Embryonic facial prominence (tissue), 1 donor: ENCODE results near the gene RPL36AL.
"Not testable (repeated sequence)": the region's sequence is repeated elsewhere in the genome, so short reads cannot be mapped to it uniquely, and the experiment has no call there.

Experiments used
- DNase-seq: peaks from one replicate; pipeline ENCODE4 v3.0.0-alpha.2; 2016; ENCODE audit errors: extremely low spot score

Gene RPL36AL

GRCh38 chr14:49619273-49619672 is 1.2 kb downstream of the RPL36AL start:
- not testable (repeated sequence) for DNase-seq

GRCh38 chr14:49617852-49618519 is 2.4 kb downstream of the RPL36AL start:
- DNase-seq, result no peak

- no peak for DNase-seq
Measured at GRCh38 chr14:49615776-49616175, 4.7 kb downstream of the RPL36AL start.

GRCh38 chr14:49614196-49614595 is 6.2 kb downstream of the RPL36AL start:
- no peak for DNase-seq

- no peak for DNase-seq
Measured at GRCh38 chr14:49612671-49613070, 7.8 kb downstream of the RPL36AL start.

GRCh38 chr14:49612251-49612650 is 8.2 kb downstream of the RPL36AL start:
- no peak for DNase-seq

GRCh38 chr14:49607583-49607982 is 12.8 kb downstream of the RPL36AL start:
- DNase-seq, result no peak

- peak; percentile 48 for DNase-seq
Measured at GRCh38 chr14:49598485-49599300, 21.7 kb downstream of the RPL36AL start, which contains the start of gene LRR1. LRR1 (plus strand) TSS chr14:49598940; CDS start chr14:49599021, 81 bp downstream.

- DNase-seq, result peak; percentile 18
Measured at GRCh38 chr14:49598189-49598484, 22.3 kb downstream of the RPL36AL start.

GRCh38 chr14:49594347-49595091 is 25.9 kb downstream of the RPL36AL start:
- no peak for DNase-seq

GRCh38 chr14:49593016-49593415 is 27.4 kb downstream of the RPL36AL start:
- DNase-seq, result no peak

GRCh38 chr14:49589387-49589786 is 31.0 kb downstream of the RPL36AL start:
- no peak for DNase-seq

- peak; percentile 51 for DNase-seq
Measured at GRCh38 chr14:49586673-49587460, 33.6 kb downstream of the RPL36AL start.

GRCh38 chr14:49585803-49586672 is 34.4 kb downstream of the RPL36AL start, which contains the start of gene RPS29:
RPS29 (minus strand) TSS chr14:49586380; CDS start chr14:49586346, 34 bp downstream.
- peak; percentile 98 for DNase-seq

GRCh38 chr14:49584981-49585640 is 35.3 kb downstream of the RPL36AL start:
- DNase-seq, result not testable (repeated sequence)

- DNase-seq, result no peak
Measured at GRCh38 chr14:49584058-49584457, 36.4 kb downstream of the RPL36AL start.

GRCh38 chr14:49583629-49584028 is 36.8 kb downstream of the RPL36AL start:
- no peak for DNase-seq

GRCh38 chr14:49582113-49582977 is 38.1 kb downstream of the RPL36AL start:
- no peak for DNase-seq
